ENCODE measurements around the gene CLDN3. TPM values are rescaled to one million over a fixed set of nuclear protein-coding genes. Genes with fewer than 3 reads are reported as not detected.
A peak's percentile ranks its signal among the peaks of the same experiment; 100 is the strongest.
"Not testable (repeated sequence)": the region's sequence is repeated elsewhere in the genome, so short reads cannot be mapped to it uniquely, and the experiment has no call there.

CLDN3 gene
- total RNA-seq, 1 experiment from 2014 or later = not detected

- DNase-seq (ENCODE audit: low spot score) = no peak
- in situ Hi-C loops (cut with HindIII; ENCODE audit: low sequenced_read_pairs) = no loop called here
Observed at GRCh38 chr7:73739387-73739767, 30.7 kb downstream of the CLDN3 start.

- in situ Hi-C loops (cut with HindIII; ENCODE audit: low sequenced_read_pairs) = no loop called here
- peak; percentile 99 for DNase-seq (ENCODE audit: low spot score)
Observed at GRCh38 chr7:73738612-73739386, 31.3 kb downstream of the CLDN3 start, which contains the start of gene ABHD11. TSS of gene ABHD11 (minus strand) at chr7:73738802. CDS start at chr7:73738770, 32 bp downstream.

DNA sequence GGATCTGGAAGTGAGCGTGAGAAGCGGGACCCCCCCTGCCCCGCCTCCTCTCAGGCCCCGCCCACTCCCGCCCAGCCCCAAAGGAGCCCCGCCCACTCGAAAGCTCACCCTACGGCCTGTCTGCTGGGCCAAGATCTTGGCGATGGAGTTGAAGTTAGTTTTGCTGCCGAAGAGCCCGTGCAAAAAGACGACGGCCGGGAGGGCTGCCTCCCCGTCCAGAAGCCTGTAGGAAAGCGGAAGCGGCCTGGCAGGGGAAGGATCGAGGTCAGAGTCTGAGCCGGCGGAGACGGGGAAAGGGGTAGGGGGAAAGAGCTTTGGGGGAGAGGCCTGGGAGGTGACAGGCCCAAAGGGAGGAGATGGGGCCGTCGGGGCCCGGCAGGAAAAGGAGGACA, 31.9 kb downstream of the CLDN3 start:
- peak; percentile 52 for DNase-seq (ENCODE audit: low spot score)
- in situ Hi-C loops (cut with HindIII; ENCODE audit: low sequenced_read_pairs) = no loop called here

DNA sequence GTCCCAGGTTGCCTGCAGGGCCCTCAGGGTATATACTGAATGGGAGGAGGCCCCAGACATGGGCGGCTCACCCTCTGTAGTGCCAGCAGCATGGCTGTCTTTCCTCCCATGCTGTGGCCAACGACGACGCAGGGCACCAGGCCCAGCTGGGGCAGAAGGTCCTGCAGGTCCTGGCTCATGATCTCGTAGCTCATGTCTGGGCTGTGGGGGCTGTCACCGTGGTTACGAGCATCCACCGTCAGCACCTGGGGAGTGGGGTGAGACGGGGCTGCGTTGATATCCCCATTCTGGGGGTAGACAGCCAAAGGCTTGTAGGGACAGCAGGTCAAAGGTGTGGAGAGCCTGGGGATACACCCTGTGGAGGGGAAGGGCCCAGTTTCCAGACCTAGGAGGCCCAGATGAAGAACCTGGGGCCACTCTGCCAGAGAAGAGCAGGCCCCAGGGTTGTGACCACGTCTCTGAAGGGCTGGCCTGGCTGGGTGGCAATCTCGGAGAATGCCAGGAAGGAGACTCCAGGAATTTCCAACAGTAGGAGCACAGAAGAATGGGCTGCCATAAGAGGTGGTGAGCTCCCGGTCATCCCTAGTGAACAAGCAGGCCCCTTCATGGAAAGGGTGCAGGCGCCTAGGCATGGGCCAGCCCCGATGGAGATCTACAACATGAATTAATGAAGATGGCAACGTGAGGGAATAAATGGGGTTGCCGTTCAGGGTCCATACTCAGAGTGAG, 32.4 kb downstream of the CLDN3 start:
- in situ Hi-C loops (cut with HindIII; ENCODE audit: low sequenced_read_pairs) = no loop called here

DNA sequence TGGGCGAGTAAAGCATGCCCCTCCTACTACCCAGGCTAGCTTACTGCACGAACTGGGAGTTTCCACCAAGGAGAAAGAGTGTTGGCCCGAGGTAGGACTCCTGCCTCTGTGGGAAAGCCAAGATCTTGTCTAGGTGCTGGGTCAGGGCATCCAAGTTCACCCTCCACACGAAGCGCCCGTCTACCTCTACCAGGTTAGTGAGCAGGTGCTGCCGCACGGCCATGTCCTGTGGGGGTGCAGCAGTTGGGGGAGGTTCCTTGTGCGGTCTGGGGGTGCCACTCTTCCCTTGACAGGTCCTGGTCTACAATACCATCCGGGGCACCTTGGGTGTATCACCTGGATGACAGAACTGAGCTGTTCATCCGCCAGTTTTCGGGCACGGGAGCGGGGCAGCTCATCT, 33.2 kb downstream of the CLDN3 start:
- DNase-seq (ENCODE audit: low spot score) = no peak
- in situ Hi-C loops (cut with HindIII; ENCODE audit: low sequenced_read_pairs) = no loop called here

More for the DNA sequence above, 32.4 kb downstream of the CLDN3 start:
- no peak for DNase-seq (ENCODE audit: low spot score)

GRCh38 chr7:73735528-73735905, 34.6 kb downstream of the CLDN3 start:
- in situ Hi-C loops (cut with HindIII; ENCODE audit: low sequenced_read_pairs) = no loop called here
- no peak for DNase-seq (ENCODE audit: low spot score)

DNA sequence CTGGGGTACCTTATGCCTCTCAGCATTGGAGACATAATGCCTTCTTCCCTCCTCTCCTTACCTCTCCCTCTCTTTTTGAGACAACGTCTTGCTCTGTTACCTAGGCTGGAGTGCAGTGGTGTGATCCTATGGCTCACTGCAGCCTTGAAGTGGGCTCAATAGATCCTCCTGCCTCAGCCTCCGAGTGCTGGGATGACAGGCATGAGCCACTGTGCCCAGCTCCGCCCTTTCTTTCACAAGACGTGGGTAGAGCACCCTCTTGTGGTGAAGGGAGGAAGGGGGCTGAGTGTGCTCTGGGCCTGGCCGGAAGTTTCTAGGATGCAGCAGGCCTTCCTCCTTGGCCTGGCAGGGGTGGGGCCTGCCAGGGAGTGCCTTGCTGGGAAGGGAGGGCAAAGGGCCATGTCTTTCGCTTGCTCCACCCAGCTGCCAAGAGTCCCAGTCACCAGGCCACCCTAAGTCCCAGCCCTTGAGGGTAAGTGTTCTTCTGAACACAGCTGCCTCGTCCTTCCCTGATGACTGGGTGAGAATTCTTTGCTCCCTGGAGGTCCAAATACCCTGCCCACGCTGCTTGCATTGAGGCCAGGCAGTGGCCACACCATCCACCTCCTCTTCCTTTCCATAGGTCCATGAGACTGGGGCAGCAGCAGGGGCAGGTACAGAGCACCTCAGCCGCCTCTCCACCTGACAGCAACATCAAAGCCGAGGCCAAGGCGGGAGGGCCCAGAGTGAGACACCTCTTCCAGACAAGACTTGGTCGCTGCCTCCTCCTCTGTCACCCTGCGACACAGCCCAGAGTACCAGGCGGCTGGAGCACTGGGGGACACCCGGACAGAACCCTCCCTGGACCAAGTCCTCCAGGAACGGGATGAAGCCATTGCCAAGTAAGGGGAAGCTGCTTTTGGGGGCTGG, 35.2 kb downstream of the CLDN3 start:
- peak; percentile 64 for DNase-seq (ENCODE audit: low spot score)
- in situ Hi-C loops (cut with HindIII; ENCODE audit: low sequenced_read_pairs) = no loop called here

DNA sequence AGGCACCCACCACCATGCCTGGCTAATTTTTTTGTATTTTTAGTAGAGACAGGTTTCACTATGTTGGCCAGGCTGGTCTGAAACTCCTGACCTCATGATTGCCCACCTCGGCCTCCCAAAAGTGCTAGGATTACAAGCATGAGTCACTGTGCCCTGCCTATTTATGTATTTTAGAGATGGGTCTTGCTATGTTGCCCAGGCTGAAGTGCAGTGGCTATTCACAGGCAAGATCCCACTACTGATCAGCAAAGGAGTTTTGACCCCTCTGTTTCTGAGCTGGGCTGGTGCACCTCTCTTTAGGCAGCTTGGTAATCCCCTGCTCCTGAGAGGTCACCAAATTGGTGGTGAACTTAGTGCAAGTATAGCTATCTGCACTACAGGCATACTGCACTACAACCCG, 37.7 kb downstream of the CLDN3 start:
- DNase-seq (ENCODE audit: low spot score) = no peak
- in situ Hi-C loops (cut with HindIII; ENCODE audit: low sequenced_read_pairs) = no loop called here

- in situ Hi-C loops (cut with HindIII; ENCODE audit: low sequenced_read_pairs) = no loop called here
- DNase-seq (ENCODE audit: low spot score) = no peak
Observed at GRCh38 chr7:73730485-73730884, 39.6 kb downstream of the CLDN3 start.

DNA sequence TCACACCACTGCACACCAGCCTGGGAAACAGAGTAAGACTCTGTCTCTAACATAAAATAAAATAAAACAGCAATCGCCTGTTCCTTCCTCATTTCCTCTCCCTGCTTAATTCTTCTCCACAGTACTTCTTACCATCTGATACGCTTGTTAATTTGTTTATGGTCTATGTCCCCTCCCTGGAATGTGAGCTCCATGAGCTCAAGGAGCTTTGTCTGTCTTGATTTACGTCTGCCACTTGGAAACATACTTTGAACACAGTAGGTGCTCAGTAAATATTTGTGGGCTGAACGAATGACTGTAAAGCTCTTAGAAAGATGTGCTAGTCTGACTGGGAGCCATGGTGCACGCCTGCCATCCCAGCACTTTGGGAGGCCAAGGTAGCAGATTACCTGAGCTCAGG, 41.5 kb downstream of the CLDN3 start:
- in situ Hi-C loops (cut with HindIII; ENCODE audit: low sequenced_read_pairs) = no loop called here
- no peak for DNase-seq (ENCODE audit: low spot score)

GRCh38 chr7:73727952-73728351, 42.1 kb downstream of the CLDN3 start:
- in situ Hi-C loops (cut with HindIII; ENCODE audit: low sequenced_read_pairs) = no loop called here

DNA sequence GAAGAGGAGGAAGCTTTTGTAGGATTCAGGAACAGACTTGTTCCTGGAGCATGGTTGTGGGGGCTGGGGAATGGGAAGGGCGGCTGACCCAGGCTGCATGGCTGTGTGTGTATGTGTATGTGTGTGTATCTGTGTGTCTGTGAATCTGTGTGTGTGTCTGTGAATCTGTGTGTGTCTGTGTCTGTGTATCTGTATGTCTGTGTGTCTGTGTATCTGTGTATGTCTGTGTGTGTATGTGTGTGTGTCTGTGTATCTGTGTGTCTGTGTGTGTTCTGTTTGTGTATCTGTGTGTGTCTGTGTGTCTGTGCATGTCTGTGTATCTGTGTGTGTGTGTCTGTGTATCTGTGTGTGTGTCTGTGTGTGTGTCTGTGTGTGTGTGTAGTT, 44.0 kb downstream of the CLDN3 start:
- in situ Hi-C loops (cut with HindIII; ENCODE audit: low sequenced_read_pairs) = no loop called here
- no peak for DNase-seq (ENCODE audit: low spot score)

More at GRCh38 chr7:73727952-73728351, 42.1 kb downstream of the CLDN3 start:
- DNase-seq (ENCODE audit: low spot score) = no peak

DNA sequence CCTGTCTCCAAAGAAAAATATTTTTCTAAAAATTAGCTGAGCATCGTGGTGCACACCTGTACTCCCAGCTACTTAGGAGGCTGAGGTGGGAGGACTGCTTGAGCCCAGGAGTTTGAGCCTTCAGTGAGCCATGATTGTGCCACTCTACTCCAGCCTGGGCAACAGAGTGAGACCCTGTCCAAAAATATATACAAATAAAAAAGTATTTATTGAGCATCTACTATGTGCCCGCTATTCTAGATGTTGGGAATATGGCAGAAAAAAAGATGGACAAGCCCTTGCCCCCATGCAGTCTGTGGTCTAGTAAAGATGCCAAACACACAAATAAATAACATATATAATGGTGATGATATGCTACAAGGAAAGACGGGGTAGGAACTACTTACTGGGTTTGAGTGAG, 46.3 kb downstream of the CLDN3 start:
- DNase-seq (ENCODE audit: low spot score) = no peak
- in situ Hi-C loops (cut with HindIII; ENCODE audit: low sequenced_read_pairs) = no loop called here

DNA sequence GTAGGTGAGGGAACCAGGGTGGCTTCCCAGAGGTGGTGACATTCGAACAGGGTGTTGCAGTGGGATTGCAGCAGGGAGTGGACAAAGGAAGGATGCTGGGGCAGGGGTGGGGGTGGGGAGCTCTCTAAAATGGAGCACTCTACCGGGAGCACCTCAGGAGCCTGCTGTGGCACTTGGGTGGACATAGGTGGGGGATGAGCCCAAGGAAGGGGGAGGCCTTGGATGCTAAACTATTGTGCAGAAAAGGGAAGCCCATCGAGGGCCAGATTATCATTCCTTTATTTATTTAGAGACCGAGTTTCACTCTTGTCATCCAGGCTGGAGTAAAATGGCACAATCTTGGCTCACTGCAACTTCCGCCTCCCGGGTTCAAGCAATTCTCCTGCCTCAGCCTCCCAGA, 47.3 kb downstream of the CLDN3 start:
- in situ Hi-C loops (cut with HindIII; ENCODE audit: low sequenced_read_pairs) = no loop called here
- DNase-seq (ENCODE audit: low spot score) = no peak

DNA sequence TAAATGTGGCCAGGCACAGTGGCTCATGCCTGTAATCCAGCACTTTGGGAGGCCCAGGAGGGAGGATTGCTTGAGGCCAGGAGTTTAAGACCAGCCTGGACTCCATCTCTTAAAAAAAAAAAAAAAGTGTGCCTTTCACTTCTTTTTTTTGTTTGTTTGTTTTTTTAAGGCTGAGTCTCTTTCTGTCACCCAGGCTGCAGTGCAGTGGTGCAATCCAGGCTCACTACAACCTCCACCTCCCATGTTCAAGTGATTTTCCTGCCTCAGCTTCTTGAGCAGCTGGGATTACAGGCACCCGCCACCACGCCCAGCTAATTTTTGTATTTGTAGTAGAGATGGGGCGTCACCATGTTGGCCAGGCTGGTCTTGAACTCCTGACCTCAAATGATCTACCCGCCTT, 47.9 kb downstream of the CLDN3 start:
- DNase-seq (ENCODE audit: low spot score); in situ Hi-C loops (cut with HindIII; ENCODE audit: low sequenced_read_pairs): not testable (repeated sequence)

- DNase-seq (ENCODE audit: low spot score) = peak; percentile 97
- in situ Hi-C loops (cut with HindIII; ENCODE audit: low sequenced_read_pairs) = no loop called here
Observed at GRCh38 chr7:73721377-73721817, 48.7 kb downstream of the CLDN3 start.

- DNase-seq (ENCODE audit: low spot score); in situ Hi-C loops (cut with HindIII; ENCODE audit: low sequenced_read_pairs): not testable (repeated sequence)
Observed at GRCh38 chr7:73720443-73720842, 49.6 kb downstream of the CLDN3 start.

- in situ Hi-C loops (cut with HindIII; ENCODE audit: low sequenced_read_pairs) = no loop called here
- DNase-seq (ENCODE audit: low spot score) = no peak
Observed at GRCh38 chr7:73719806-73720169, 50.3 kb downstream of the CLDN3 start.

Measured in G401 (cell line).